Right lobe of liver (tissue), 6 donors: Measurements from ENCODE around the gene LRIT3. TPM values are rescaled to one million over a fixed set of nuclear protein-coding genes. Genes with fewer than 3 reads are reported as not detected.

Source experiments
- ATAC-seq, 4 donors: fragments of 200-7000 bp; cut with Tn5 transposase; one replicate each; pipeline ENCODE4 v1.9.1; 2020; ENCODE audit warnings: mild to moderate bottlenecking in 4 of 4, moderate library complexity in 4 of 4
- DNase-seq, 3 donors: peaks; one replicate each; pipeline ENCODE4 v3.0.0-alpha.2; 2020
- H3K27ac ChIP-seq, 3 donors: fragments of 200-600 bp; one replicate each; pipeline ENCODE4 v1.8.0; 2022
- H3K27me3 ChIP-seq, 2 donors: fragments of 200-600 bp; one replicate each; pipeline ENCODE4 v1.8.0; 2022
- H3K36me3 ChIP-seq, 4 donors: fragments of 200-600 bp; sonication (generic) in 1 of 4; one replicate each; pipeline versions ENCODE4 v1.5.1 to v1.8.0; 2017 to 2022; ENCODE audit warnings: control low read depth in 1 of 4
- H3K4me1 ChIP-seq, 4 donors: fragments of 200-600 bp; sonication (generic) in 1 of 4; one replicate each; pipeline versions ENCODE4 v1.5.1 to v1.8.0; 2017 to 2022; ENCODE audit warnings: control low read depth in 1 of 4
- H3K4me3 ChIP-seq, 3 donors: fragments of 200-600 bp; one replicate each; pipeline ENCODE4 v1.8.0; 2022
- H3K9me3 ChIP-seq, 4 donors: fragments of 200-600 bp; sonication (generic) in 1 of 4; one replicate each; pipeline versions ENCODE4 v1.5.1 to v1.8.0; 2017 to 2022; ENCODE audit warnings: control low read depth in 1 of 4
- POLR2A ChIP-seq: fragments of 450-650 bp; IDR thresholded peaks from one replicate; pipeline ENCODE4 v1.6.1; 2017; ENCODE audit warnings: antibody characterized with exemption, mild to moderate bottlenecking
- WGBS: methylation state at CpG from one replicate; pipeline ENCODE4 v1.1.6; 2018; ENCODE audit warnings: low coverage, low lambda C conversion rate; ENCODE audit not compliant: insufficient coverage; ENCODE audit errors: missing lambda C conversion rate; 5-methylcytosine and 5-hydroxymethylcytosine counted together
- intact Hi-C, 2 donors: fragments of 100-400 bp; cut with DNase I; formaldehyde crosslinking; loops; one replicate each; pipeline versions ENCODE4 v1.11.2 to v1.14.1; 2022
- long read RNA-seq: library from polyadenylated mRNA; unstranded; transcript quantifications from one replicate; pipeline ENCODE4 v2.0.0, GENCODE V29; 2019
- total RNA-seq, 6 experiments: library from RNA; depleted of rRNA in 2 of 6; stranded (reverse); fragments of >200 nt in 2 of 6; fragmentation: NEBNext Ultra II Directional in 3 of 6; extraction: Animal tissue kit (Norgen Biotek cat#: 25700) in 3 of 6; gene quantifications; one replicate each; pipeline versions ENCODE4 v1.1.0 to v1.2.4, GENCODE V29; 2016 to 2023
- TF ChIP-seq, protein P1 (sequence below), 4 donors: fragments of 200-600 bp in 3 of 4; fragments of 450-650 bp in 1 of 4; IDR thresholded peaks; one replicate each; pipeline versions ENCODE4 v1.5.1 to v1.8.0; 2016 to 2022; ENCODE audit warnings: antibody characterized with exemption in 4 of 4, mild to moderate bottlenecking in 2 of 4
- donor health status: DM: no; HTN: yes; CAD: no.
- donor health status: DM: no; HTN: no; CAD: no.
- donor health status: DM: no; HTN: no; CAD: no.
- donor health status: DM: no; HTN: yes; CAD: no.
- donor health status: DM: no; HTN: yes; CAD: no.

The LRIT3 gene, protein sequence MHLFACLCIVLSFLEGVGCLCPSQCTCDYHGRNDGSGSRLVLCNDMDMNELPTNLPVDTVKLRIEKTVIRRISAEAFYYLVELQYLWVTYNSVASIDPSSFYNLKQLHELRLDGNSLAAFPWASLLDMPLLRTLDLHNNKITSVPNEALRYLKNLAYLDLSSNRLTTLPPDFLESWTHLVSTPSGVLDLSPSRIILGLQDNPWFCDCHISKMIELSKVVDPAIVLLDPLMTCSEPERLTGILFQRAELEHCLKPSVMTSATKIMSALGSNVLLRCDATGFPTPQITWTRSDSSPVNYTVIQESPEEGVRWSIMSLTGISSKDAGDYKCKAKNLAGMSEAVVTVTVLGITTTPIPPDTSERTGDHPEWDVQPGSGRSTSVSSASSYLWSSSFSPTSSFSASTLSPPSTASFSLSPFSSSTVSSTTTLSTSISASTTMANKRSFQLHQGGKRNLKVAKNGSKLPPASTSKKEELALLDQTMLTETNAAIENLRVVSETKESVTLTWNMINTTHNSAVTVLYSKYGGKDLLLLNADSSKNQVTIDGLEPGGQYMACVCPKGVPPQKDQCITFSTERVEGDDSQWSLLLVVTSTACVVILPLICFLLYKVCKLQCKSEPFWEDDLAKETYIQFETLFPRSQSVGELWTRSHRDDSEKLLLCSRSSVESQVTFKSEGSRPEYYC
- under 1 TPM; 0.05 to 0.25 (median 0.15) TPM for total RNA-seq
- long read RNA-seq = 0 reads

DNA sequence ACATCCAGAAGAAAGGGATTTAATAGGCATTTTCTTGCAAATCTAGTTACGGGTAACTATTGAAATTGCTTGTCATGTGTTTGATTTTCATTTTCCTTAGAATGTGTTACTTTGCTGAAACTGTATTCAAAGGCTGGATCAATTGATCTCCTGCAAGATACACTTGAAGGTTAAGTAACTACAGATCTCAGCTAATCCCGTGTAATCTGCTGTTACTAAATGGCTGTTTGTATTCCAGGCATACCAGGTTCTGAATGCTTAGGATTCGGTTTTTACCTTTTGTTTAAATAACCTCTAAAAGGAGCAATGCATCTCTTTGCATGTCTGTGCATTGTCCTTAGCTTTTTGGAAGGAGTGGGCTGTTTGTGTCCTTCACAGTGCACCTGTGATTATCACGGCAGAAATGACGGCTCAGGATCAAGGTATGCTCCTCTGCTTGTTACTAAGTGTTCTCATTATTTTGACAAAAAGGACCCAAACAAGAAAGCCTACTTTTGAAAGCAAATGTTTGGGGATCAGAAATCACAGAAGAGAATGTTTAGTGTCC, at the start of gene LRIT3:
TSS of gene LRIT3 (plus strand) at position 212 of the 547 bp plus-strand sequence. CDS start at position 307, 95 bp downstream.
- Histone ChIP-seq H3K27me3 (no peaks in the 10 kb centered on the region), H3K4me1 (peaks cover 0 to 12% (median 6%) of the 10 kb centered on the region in 4 donors), H3K27ac (no peak within 1 kb of the TSS), H3K9me3 (no peaks in the 10 kb centered on the region), H3K36me3 (no peaks in the 10 kb centered on the region), H3K4me3 (no peak within 1 kb of the TSS)
- intact Hi-C loops = no loop called here
- ATAC-seq = peak in 1 of 4 donors; percentile 11
- WGBS = 37% methylated on average over 5 of the region's 5 CpGs
- DNase-seq = no peak
- TF ChIP-seq, protein P1, sequence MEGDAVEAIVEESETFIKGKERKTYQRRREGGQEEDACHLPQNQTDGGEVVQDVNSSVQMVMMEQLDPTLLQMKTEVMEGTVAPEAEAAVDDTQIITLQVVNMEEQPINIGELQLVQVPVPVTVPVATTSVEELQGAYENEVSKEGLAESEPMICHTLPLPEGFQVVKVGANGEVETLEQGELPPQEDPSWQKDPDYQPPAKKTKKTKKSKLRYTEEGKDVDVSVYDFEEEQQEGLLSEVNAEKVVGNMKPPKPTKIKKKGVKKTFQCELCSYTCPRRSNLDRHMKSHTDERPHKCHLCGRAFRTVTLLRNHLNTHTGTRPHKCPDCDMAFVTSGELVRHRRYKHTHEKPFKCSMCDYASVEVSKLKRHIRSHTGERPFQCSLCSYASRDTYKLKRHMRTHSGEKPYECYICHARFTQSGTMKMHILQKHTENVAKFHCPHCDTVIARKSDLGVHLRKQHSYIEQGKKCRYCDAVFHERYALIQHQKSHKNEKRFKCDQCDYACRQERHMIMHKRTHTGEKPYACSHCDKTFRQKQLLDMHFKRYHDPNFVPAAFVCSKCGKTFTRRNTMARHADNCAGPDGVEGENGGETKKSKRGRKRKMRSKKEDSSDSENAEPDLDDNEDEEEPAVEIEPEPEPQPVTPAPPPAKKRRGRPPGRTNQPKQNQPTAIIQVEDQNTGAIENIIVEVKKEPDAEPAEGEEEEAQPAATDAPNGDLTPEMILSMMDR (IDR thresholded peaks at IDR 0.05) = no peak
- no peak for TF ChIP-seq POLR2A

DNA sequence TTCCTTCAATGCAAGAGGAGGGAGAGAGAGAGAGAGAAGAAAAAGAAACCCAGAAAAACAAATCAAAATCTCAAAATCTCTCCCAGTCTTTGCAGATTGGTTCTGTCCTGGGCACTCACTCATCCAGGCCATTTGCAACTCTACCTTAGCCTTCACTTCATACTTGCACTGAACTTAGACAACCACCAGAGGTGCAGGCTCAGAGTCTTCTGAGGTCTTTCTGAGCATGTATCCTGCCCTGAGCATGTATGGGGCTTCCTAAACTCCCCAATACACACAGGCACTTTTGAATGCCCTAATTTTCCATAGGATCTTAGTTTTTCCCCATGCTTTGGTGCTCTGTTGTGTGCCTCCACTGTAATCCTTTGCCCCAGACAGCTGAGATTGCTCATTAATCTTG, 49.0 kb upstream of the LRIT3 start:
- no peaks in the 10 kb centered on the region for H3K9me3 ChIP-seq
- ATAC-seq (peak; percentile 8 to 29 (median 26)), DNase-seq (no peak)
- H3K4me1 ChIP-seq = peaks cover 0 to 29% (median 8%) of the 10 kb centered on the region in 4 donors
- no peaks in the 10 kb centered on the region for H3K27me3 ChIP-seq
- H3K4me3 ChIP-seq = peak overlapping the region in 2 of 3 donors; percentile 56 to 57
- intact Hi-C loops = no loop called here
- no peaks in the 10 kb centered on the region for H3K36me3 ChIP-seq
- no peak for TF ChIP-seq POLR2A
- H3K27ac ChIP-seq = no peak overlapping the region

DNA sequence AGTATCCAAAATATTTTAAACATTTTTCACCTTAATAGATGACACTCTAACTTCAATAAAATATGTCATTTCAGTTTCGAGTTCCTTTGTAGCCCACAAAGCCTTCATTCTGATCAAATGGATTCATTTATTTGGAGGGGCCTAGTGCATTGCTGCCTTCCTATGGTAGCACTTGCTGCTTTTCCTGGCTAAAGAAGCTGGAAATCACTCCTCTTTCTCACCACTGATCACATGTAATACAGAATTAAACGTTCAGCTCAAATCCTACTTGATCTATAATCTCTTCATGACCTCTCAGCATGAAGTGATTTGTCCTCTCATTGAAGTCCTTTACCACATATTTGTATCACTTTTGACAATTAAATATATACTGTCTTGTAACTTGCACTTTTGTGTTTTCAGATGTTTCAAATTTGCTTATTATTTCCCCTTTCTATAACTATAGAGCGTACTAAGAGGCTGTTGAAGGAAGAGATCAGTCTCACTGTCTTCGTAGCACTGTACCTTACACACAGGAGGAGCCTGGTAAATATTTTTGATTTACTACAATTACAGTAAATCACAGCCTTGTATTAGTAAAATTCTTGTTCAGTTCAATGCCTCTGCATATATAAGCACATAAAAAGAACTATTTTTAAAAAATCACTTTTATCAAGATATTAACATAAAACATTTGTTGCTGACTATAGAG, 46.7 kb upstream of the LRIT3 start:
- TF ChIP-seq, protein P1 (IDR thresholded peaks at IDR 0.05) = no peak
- no peak for TF ChIP-seq POLR2A
- ATAC-seq (peak; percentile 28 to 52 (median 44)), DNase-seq (no peak)
- WGBS = 10% methylated on average over 4 of the region's 4 CpGs
- H3K4me3 ChIP-seq = peak overlapping the region; percentile 34 to 57 (median 56)
- H3K27ac ChIP-seq = peak overlapping the region; percentile 32 to 73 (median 55)
- no peaks in the 10 kb centered on the region for H3K36me3 ChIP-seq
- H3K4me1 ChIP-seq = peaks cover 0 to 29% (median 8%) of the 10 kb centered on the region in 4 donors
- intact Hi-C loops = no loop called here
- no peaks in the 10 kb centered on the region for H3K9me3 ChIP-seq
- H3K27me3 ChIP-seq = no peaks in the 10 kb centered on the region

DNA sequence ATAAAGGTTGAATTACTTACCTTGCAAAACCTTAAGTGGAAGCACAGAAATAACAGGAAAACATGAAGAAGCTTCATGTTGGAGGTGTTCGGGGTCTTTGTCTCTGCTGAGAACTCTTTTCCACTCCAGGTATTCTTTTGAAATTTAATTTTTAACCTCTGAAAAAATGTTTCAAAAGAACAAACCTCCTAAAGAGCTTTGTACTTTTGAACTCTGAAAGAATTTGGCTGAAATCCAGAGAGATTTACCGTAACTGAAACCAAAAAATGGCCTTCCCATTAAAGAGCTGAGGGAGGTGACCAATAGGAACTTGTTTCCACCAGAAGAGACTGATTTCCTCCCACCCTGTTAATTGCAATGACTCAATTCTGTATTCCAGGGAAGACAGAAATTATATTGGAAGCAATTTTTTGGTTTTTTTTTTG, 46.0 kb upstream of the LRIT3 start, which contains the start of gene CFI:
TSS of gene CFI (minus strand) at position 105 of the 425 bp plus-strand sequence. CDS start at position 77, 28 bp downstream.
- intact Hi-C loops = no loop called here

More for the DNA sequence above, 46.0 kb upstream of the LRIT3 start, which contains the start of gene CFI:
- H3K27ac ChIP-seq = peak within 1 kb of the TSS; percentile 55 to 73 (median 63)
- 15% methylated on average over 2 of the region's 2 CpGs for WGBS
- H3K9me3 ChIP-seq = no peaks in the 10 kb centered on the region
- H3K4me1 ChIP-seq = peaks cover 0 to 29% (median 8%) of the 10 kb centered on the region in 4 donors
- ATAC-seq (peak; percentile 78 to 86 (median 84)), DNase-seq (no peak)
- TF ChIP-seq POLR2A = peak; percentile 44
- TF ChIP-seq, protein P1 (IDR thresholded peaks at IDR 0.05) = no peak
- H3K4me3 ChIP-seq = peak within 1 kb of the TSS; percentile 34 to 57 (median 56)
- H3K36me3 ChIP-seq = no peaks in the 10 kb centered on the region
- no peaks in the 10 kb centered on the region for H3K27me3 ChIP-seq
